Left ventricle myocardium inferior (tissue), 1 donor: ENCODE measurements around the gene DMBX1. TPM values are rescaled to one million over a fixed set of nuclear protein-coding genes. Genes with fewer than 3 reads are reported as not detected.

Experiments used
- DNase-seq: peaks from one replicate; pipeline ENCODE4 v3.0.0-alpha.2; 2020
- H3K27ac ChIP-seq: fragments of 200-600 bp; replicated peaks from 2 replicates; pipeline ENCODE4 v1.8.0; 2021
- H3K27me3 ChIP-seq: fragments of 200-600 bp; 2 replicates; pipeline ENCODE4 v1.8.0; 2021; ENCODE audit warnings: low read depth
- H3K36me3 ChIP-seq: fragments of 200-600 bp; 2 replicates; pipeline ENCODE4 v1.8.0; 2021
- H3K4me1 ChIP-seq: fragments of 200-600 bp; 2 replicates; pipeline ENCODE4 v1.8.0; 2021
- H3K4me3 ChIP-seq: fragments of 200-600 bp; 2 replicates; pipeline ENCODE4 v1.8.0; 2021; ENCODE audit warnings: mild to moderate bottlenecking, moderate library complexity
- H3K9me3 ChIP-seq: fragments of 200-600 bp; replicated peaks from 2 replicates; pipeline ENCODE4 v1.8.0; 2021
- CTCF ChIP-seq: fragments of 200-600 bp; IDR thresholded peaks from 2 replicates; pipeline ENCODE4 v1.8.0; 2021; ENCODE audit warnings: antibody characterized with exemption, mild to moderate bottlenecking, borderline replicate concordance
- intact Hi-C: fragments of 100-400 bp; cut with micrococcal nuclease; formaldehyde crosslinking; loops from one replicate; pipeline ENCODE4 v1.11.0; 2022
- total RNA-seq: library from RNA; stranded (reverse); fragmentation: NEBNext Ultra II Directional; extraction: Animal tissue kit (Norgen Biotek cat#: 25700); gene quantifications from one replicate; pipeline ENCODE4 v1.2.1, GENCODE V29; 2021
- donor health status: DM: no; HTN: yes; CAD: no; lungs with severe emphysema.

The DMBX1 gene
- total RNA-seq, 1 donor from 2014 or later = not detected

- Histone ChIP-seq H3K4me1 (peaks cover 6% of the 10 kb centered on the region), H3K36me3 (no peaks in the 10 kb centered on the region), H3K27ac (peak overlapping the region; percentile 73), H3K9me3 (no peaks in the 10 kb centered on the region), H3K27me3 (peaks cover 87% of the 10 kb centered on the region), H3K4me3 (peak overlapping the region; percentile 62)
- DNase-seq = peak; percentile 41
- intact Hi-C loops = loop anchor here (10.0 kb wide), 1 partner anchor 191 kb away; no protein-coding TSS in a partner anchor
- no peak for TF ChIP-seq CTCF
These were observed 43.7 kb downstream of the DMBX1 start for GRCh38 chr1:46533179-46533864.

- no peaks in the 10 kb centered on the region for H3K36me3 ChIP-seq
These were observed 45.4 kb downstream of the DMBX1 start for GRCh38 chr1:46535063-46535462.

DNA sequence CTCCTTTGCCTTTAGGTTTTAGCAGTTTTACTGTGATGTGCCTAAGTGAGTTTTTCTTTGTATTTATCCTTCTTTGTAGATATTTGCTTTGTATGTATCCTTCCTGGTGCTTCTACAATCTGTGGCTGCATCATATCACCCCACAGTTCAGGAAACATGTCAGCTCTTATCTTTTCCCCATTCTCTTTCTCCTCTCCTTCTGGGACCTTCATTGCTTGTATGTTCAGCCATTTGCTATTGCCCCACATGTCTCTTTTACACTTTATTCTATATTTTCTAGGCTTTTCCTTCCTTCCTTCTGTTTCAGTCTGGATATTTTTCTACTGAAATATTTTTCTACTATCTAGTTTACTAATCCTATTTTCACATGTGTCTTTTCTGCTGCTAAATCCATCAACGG lies 46.9 kb downstream of the DMBX1 start:
- Histone ChIP-seq H3K4me1 (peaks cover 6% of the 10 kb centered on the region), H3K27ac (no peak overlapping the region), H3K4me3 (no peak overlapping the region), H3K36me3 (no peaks in the 10 kb centered on the region), H3K9me3 (no peaks in the 10 kb centered on the region), H3K27me3 (peaks cover 83% of the 10 kb centered on the region)
- DNase-seq = no peak
- intact Hi-C loops = loop anchor here (10.0 kb wide), 1 partner anchor 188 kb away; no protein-coding TSS in a partner anchor
- no peak for TF ChIP-seq CTCF

More at GRCh38 chr1:46535063-46535462, 45.4 kb downstream of the DMBX1 start:
- intact Hi-C loops = loop anchor here (10.0 kb wide), 1 partner anchor 190 kb away; no protein-coding TSS in a partner anchor
- TF ChIP-seq CTCF = peak; percentile 45
- peaks cover 86% of the 10 kb centered on the region for H3K27me3 ChIP-seq
- no peaks in the 10 kb centered on the region for H3K9me3 ChIP-seq
- no peak for DNase-seq
- H3K4me1 ChIP-seq = peaks cover 6% of the 10 kb centered on the region
- H3K27ac ChIP-seq = no peak overlapping the region
- no peak overlapping the region for H3K4me3 ChIP-seq

DNA sequence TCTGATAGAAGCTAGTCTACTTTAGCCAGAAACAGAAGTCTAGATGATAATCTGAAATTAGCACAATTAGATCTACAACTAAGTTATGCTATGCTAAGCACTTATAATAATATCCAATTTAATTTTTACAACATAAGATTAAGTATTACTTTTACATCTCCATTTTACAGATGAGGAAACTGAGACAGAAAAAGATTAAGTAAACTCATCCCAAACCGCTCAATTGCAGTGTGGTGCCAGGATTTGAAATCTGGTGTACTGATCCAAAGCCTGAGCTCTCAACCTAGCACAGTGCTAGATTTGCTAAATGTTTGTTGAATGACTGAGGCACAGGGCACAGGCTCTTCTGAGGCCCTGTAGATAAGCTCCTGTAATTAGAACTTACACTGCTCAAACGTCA lies 48.0 kb downstream of the DMBX1 start:
- intact Hi-C loops = loop anchor here (10.0 kb wide), 1 partner anchor 187 kb away; no protein-coding TSS in a partner anchor
- TF ChIP-seq CTCF = no peak
- no peak for DNase-seq
- Histone ChIP-seq H3K4me3 (no peak overlapping the region), H3K27me3 (peaks cover 83% of the 10 kb centered on the region), H3K36me3 (no peaks in the 10 kb centered on the region), H3K4me1 (peaks cover 6% of the 10 kb centered on the region), H3K9me3 (no peaks in the 10 kb centered on the region), H3K27ac (no peak overlapping the region)

DNA sequence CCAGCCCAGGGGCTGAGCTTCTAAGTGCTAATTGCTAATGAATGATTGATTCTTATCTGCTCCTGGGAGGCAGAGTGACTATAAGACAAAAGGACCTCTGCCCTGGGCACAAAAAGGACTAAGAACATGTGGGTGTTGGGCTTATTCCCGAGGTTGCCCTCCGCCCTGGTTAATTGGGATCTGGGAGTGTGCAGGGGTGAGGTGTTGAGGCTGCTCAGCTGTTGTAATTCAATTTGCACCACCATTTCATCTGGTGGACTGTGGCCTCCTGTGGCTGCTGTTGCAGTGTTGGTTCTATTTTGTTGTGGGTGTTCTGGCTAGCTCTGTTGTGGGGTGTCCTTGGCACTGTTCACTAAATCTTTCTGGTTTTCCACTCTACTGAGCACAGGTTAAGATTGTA lies 48.5 kb downstream of the DMBX1 start:
- Histone ChIP-seq H3K36me3 (no peaks in the 10 kb centered on the region), H3K4me3 (no peak overlapping the region), H3K9me3 (no peaks in the 10 kb centered on the region), H3K27me3 (peaks cover 87% of the 10 kb centered on the region), H3K27ac (no peak overlapping the region), H3K4me1 (peaks cover 6% of the 10 kb centered on the region)
- no peak for DNase-seq
- intact Hi-C loops = loop anchor here (10.0 kb wide), 1 partner anchor 187 kb away; no protein-coding TSS in a partner anchor
- TF ChIP-seq CTCF = no peak

Other genes starting within 250 kb of the DMBX1 start
- 0.71 TPM for gene RAD54L, start 242.1 kb upstream of the DMBX1 start, total RNA-seq
- gene LRRC41, start 186.2 kb upstream of the DMBX1 start, total RNA-seq = 38.8 TPM
- gene UQCRH, start 186.1 kb upstream of the DMBX1 start, total RNA-seq = 1,085 TPM
- 14.1 TPM for gene NSUN4, start 149.0 kb upstream of the DMBX1 start, total RNA-seq
- 2.8 TPM for gene FAAH, start 95.5 kb upstream of the DMBX1 start, total RNA-seq
- not detected for gene KNCN, start 61.8 kb downstream of the DMBX1 start, total RNA-seq
- gene MKNK1, start 114.4 kb downstream of the DMBX1 start, total RNA-seq = 43.5 TPM
- 12.8 TPM for gene MOB3C, start 127.0 kb downstream of the DMBX1 start, total RNA-seq
- 235 TPM for gene ATPAF1, start 178.5 kb downstream of the DMBX1 start, total RNA-seq
- 0.22 TPM for gene TEX38, start 182.0 kb downstream of the DMBX1 start, total RNA-seq
- 59.0 TPM for gene EFCAB14, start 229.3 kb downstream of the DMBX1 start, total RNA-seq